NCI-H2107 (cell line): ENCODE results near the gene THRB.
A peak's percentile ranks its signal among the peaks of the same experiment; 100 is the strongest.
"Not testable (repeated sequence)": the region's sequence is repeated elsewhere in the genome, so short reads cannot be mapped to it uniquely, and the experiment has no call there.

ENCODE experiments used
- DNase-seq: peaks from one replicate; lab custom pipeline; 2025; lab: John Stamatoyannopoulos, UW

Gene THRB

GRCh38 chr3:24096271-24096670 lies 398.4 kb downstream of the THRB start:
- DNase-seq = no peak

DNA sequence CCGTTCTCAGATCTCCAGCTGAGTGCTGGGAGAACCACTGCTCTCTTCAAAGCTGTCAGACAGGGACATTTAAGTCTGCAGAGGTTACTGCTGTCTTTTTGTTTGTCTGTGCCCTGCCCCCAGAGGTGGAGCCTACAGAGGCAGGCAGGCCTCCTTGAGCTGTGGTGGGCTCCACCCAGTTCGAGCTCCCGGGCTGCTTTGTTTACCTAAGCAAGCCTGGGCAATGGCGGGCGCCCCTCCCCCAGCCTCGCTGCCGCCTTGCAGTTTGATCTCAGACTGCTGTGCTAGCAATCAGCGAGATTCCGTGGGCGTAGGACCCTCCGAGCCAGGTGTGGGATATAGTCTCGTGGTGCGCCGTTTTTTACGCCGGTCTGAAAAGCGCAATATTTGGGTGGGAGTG lies 399.8 kb downstream of the THRB start:
- DNase-seq = not testable (repeated sequence)

DNA sequence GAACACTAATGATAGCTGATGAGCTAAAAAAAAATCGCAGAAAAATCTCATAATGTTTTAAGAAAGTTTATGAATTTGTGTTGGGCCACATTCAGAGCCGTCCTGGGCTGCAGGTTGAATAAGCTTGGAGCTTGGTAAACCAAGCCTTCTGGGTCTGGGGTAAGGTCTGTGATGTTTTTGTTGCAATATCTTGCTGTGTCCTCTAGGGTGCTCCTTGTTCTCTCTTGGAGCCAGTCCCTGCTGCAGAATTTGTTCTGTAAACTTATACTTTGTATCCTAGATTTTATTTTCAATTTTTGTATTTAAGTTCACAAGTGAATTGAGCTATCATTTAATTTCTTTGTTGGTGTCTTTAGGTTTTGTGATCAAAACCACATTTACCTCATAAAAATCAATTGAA lies 405.9 kb downstream of the THRB start:
- no peak for DNase-seq

GRCh38 chr3:24087469-24087868 lies 407.2 kb downstream of the THRB start:
- no peak for DNase-seq

- DNase-seq = peak; percentile 24
Observed at GRCh38 chr3:24086617-24087404, 407.8 kb downstream of the THRB start.

DNA sequence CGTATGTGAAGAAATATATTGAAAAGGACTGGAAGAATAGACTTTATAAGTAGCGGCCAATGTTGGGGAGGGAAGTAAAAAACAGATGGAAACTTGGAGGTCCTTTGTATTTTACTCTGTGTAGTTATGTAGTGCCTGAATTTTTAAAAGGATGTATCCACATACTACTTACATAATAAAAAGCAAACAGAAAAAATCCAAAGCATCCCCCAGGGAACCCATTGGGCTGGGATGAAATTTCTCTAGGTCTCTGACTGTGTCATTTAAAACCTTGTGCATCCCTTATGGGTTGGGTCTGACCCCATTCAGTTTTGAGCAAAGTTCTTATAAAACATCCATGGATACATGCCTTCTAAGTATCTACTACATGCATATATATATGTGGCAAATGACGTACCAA lies 408.4 kb downstream of the THRB start:
- no peak for DNase-seq

GRCh38 chr3:24072193-24072592 lies 422.5 kb downstream of the THRB start:
- no peak for DNase-seq

GRCh38 chr3:24069045-24069444 lies 425.6 kb downstream of the THRB start:
- no peak for DNase-seq

DNA sequence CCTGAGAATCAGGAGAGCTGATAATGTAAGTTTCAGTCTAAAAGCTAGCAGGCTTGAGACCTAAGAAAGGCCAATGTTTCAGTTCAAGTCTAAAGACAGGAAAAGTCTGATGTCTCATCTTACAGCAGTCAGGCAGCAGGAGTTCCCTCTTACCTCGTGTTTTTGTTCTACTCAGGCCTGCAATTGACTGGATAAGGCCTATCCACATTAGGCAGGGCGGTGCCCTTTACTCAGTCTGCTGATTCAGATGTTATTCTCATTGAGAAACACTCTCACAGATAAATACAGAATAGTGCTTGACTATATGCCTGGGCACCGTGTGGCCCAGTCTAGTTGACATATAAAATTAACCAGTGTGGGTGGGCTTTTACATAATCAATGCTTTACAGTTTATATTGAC lies 427.2 kb downstream of the THRB start:
- DNase-seq = no peak
